Panc1 (cell line): ENCODE measurements around the gene R3HDML. TPM values are rescaled to one million over a fixed set of nuclear protein-coding genes. Genes with fewer than 3 reads are reported as not detected.

Source experiments
- ATAC-seq: fragments of 200-7000 bp; cut with Tn5 transposase; 2 replicates; pipeline ENCODE4 v1.9.1; 2020; ENCODE audit warnings: mild to moderate bottlenecking, moderate library complexity
- BruUV-seq: library from RNA; stranded (reverse); fragments of 400-500 nt; replicated peaks from 2 replicates; lab custom pipeline; 2021; lab: Mats Ljungman, UMichigan
- CTCF ChIA-PET: fragments of 300-600 bp; sonication (Branson Sonifier 250); formaldehyde crosslinking; loops from one replicate; lab custom pipeline; 2022; ENCODE audit warnings: antibody characterized with exemption; lab: Charles Lee
- POLR2A ChIA-PET: fragments of 300-600 bp; sonication (Branson Sonifier 250); formaldehyde crosslinking; loops from one replicate; lab custom pipeline; 2022; ENCODE audit warnings: antibody characterized with exemption; lab: Charles Lee
- DNase-seq: peaks from one replicate; pipeline ENCODE4 v3.0.0-alpha.2; 2010; ENCODE audit warnings: low read depth, low spot score
- H3K27ac ChIP-seq: 2 replicates; pipeline ENCODE4 v1.5.1; 2011; ENCODE audit warnings: mild to moderate bottlenecking, low read length, inconsistent platforms
- H3K27me3 ChIP-seq: fragments of 200-500 bp; sonication (Bioruptor generic); 2 replicates; pipeline ENCODE4 v1.6.0; 2014; ENCODE audit warnings: low read length, inconsistent platforms; ENCODE audit not compliant: control insufficient read depth, insufficient read depth
- H3K36me3 ChIP-seq: fragments of 200-500 bp; sonication (Bioruptor generic); 2 replicates; pipeline ENCODE4 v1.5.1; 2014; ENCODE audit warnings: inconsistent platforms, mild to moderate bottlenecking, low read length, moderate library complexity; ENCODE audit not compliant: control insufficient read depth, insufficient read depth
- H3K4me1 ChIP-seq: 2 replicates; pipeline ENCODE4 v1.5.1; 2011; ENCODE audit warnings: inconsistent platforms, mild to moderate bottlenecking, low read length, moderate library complexity; ENCODE audit not compliant: control insufficient read depth, insufficient read depth
- H3K4me3 ChIP-seq, 2 experiments: 2 replicates each; pipeline ENCODE4 v1.5.1; 2011 to 2012; ENCODE audit warnings: low read depth in 2 of 2, low read length in 2 of 2, mild to moderate bottlenecking in 2 of 2, inconsistent platforms in 1 of 2, moderate library complexity in 1 of 2
- H3K9me3 ChIP-seq: fragments of 200-500 bp; sonication (Bioruptor generic); 2 replicates; pipeline ENCODE4 v1.5.1; 2014; ENCODE audit warnings: low read depth, mild to moderate bottlenecking, inconsistent platforms, low read length, moderate library complexity; ENCODE audit not compliant: control insufficient read depth, insufficient read depth
- POLR2AphosphoS5 ChIP-seq: IDR thresholded peaks from 2 replicates; pipeline ENCODE4 v1.6.1; 2012; ENCODE audit warnings: mild to moderate bottlenecking, low read depth, low read length, moderate library complexity
- SIN3A ChIP-seq: IDR thresholded peaks from 2 replicates; pipeline ENCODE4 v1.6.1; 2012; ENCODE audit warnings: low read depth, mild to moderate bottlenecking, low read length, moderate library complexity, borderline replicate concordance; ENCODE audit not compliant: insufficient read depth
- TCF7L2 ChIP-seq: IDR thresholded peaks from 2 replicates; pipeline ENCODE4 v1.6.1; 2011; ENCODE audit warnings: mild to moderate bottlenecking, low read depth, low read length, inconsistent platforms
- in situ Hi-C: cut with HindIII; loops from 2 replicates; pipeline ENCODE4 v1.10.0; 2016; ENCODE audit warnings: low sequenced_read_pairs, low pct_unique_long_range_greater_than_20kb
- intact Hi-C: fragments of 100-400 bp; cut with micrococcal nuclease; formaldehyde crosslinking; loops from one replicate; pipeline ENCODE4 v1.10.0; 2022; ENCODE audit not compliant: unreplicated experiment
- total RNA-seq: library from RNA; stranded (reverse); gene quantifications from one replicate; pipeline ENCODE4 v1.2.1, GENCODE V29; 2021; ENCODE audit not compliant: unreplicated experiment
- TF ChIP-seq, protein P1 (sequence below): fragments of 450-650 bp; IDR thresholded peaks from 2 replicates; pipeline ENCODE4 v1.5.1; 2017; ENCODE audit warnings: mild to moderate bottlenecking
- TF ChIP-seq, protein P2 (sequence below), 2 experiments: IDR thresholded peaks; 2 replicates each; pipeline ENCODE4 v1.6.1; 2011 to 2012; ENCODE audit warnings: low read depth in 2 of 2, control low read depth in 1 of 2, low read length in 1 of 2, mild to moderate bottlenecking in 1 of 2, moderate library complexity in 1 of 2; ENCODE audit not compliant: insufficient read depth in 1 of 2

R3HDML gene
- total RNA-seq, 1 experiment from 2014 or later = not detected

DNA sequence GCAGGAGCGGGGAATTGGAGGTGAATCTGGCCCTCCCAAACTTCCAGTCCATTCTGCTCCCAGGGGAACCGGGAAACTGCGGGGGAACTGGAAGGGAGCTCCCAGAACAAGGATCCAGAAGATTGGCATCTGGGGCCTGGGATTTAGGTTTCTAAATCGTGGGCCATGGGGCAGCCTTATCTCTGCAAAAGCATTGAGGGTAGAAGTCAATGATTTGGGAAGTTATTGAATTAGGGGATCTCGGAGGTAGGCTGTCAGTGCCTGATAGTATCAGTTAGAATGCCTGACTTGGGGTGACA, 63.8 kb downstream of the R3HDML start:
- CTCF ChIA-PET = no interaction called here
- no peak for ATAC-seq
- no peaks in the 10 kb centered on the region for H3K4me1 ChIP-seq

More for the DNA sequence above, 63.8 kb downstream of the R3HDML start:
- no TSS peak for BruUV-seq
- Histone ChIP-seq H3K36me3 (no peaks in the 10 kb centered on the region), H3K9me3 (no peaks in the 10 kb centered on the region), H3K4me3 (no peak overlapping the region), H3K27me3 (peaks cover 3% of the 10 kb centered on the region), H3K27ac (no peak overlapping the region)
- intact Hi-C loops (no loop called here), in situ Hi-C loops (no loop called here)
- DNase-seq = no peak
- TF ChIP-seq, protein P1, sequence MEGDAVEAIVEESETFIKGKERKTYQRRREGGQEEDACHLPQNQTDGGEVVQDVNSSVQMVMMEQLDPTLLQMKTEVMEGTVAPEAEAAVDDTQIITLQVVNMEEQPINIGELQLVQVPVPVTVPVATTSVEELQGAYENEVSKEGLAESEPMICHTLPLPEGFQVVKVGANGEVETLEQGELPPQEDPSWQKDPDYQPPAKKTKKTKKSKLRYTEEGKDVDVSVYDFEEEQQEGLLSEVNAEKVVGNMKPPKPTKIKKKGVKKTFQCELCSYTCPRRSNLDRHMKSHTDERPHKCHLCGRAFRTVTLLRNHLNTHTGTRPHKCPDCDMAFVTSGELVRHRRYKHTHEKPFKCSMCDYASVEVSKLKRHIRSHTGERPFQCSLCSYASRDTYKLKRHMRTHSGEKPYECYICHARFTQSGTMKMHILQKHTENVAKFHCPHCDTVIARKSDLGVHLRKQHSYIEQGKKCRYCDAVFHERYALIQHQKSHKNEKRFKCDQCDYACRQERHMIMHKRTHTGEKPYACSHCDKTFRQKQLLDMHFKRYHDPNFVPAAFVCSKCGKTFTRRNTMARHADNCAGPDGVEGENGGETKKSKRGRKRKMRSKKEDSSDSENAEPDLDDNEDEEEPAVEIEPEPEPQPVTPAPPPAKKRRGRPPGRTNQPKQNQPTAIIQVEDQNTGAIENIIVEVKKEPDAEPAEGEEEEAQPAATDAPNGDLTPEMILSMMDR = no peak
- TF ChIP-seq, protein P2, sequence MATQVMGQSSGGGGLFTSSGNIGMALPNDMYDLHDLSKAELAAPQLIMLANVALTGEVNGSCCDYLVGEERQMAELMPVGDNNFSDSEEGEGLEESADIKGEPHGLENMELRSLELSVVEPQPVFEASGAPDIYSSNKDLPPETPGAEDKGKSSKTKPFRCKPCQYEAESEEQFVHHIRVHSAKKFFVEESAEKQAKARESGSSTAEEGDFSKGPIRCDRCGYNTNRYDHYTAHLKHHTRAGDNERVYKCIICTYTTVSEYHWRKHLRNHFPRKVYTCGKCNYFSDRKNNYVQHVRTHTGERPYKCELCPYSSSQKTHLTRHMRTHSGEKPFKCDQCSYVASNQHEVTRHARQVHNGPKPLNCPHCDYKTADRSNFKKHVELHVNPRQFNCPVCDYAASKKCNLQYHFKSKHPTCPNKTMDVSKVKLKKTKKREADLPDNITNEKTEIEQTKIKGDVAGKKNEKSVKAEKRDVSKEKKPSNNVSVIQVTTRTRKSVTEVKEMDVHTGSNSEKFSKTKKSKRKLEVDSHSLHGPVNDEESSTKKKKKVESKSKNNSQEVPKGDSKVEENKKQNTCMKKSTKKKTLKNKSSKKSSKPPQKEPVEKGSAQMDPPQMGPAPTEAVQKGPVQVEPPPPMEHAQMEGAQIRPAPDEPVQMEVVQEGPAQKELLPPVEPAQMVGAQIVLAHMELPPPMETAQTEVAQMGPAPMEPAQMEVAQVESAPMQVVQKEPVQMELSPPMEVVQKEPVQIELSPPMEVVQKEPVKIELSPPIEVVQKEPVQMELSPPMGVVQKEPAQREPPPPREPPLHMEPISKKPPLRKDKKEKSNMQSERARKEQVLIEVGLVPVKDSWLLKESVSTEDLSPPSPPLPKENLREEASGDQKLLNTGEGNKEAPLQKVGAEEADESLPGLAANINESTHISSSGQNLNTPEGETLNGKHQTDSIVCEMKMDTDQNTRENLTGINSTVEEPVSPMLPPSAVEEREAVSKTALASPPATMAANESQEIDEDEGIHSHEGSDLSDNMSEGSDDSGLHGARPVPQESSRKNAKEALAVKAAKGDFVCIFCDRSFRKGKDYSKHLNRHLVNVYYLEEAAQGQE (IDR thresholded peaks at IDR 0.05; ENCODE audit: insufficient read depth in 1 of 2, low read depth in 2 of 2, low read length in 1 of 2) = no peak
- TF ChIP-seq SIN3A = no peak
- no peak for TF ChIP-seq TCF7L2
- TF ChIP-seq POLR2AphosphoS5 = no peak
- POLR2A ChIA-PET = no interaction called here

Other genes with a start within 250 kb of the R3HDML start
- 0.49 TPM for gene JPH2, start 149.9 kb upstream of the R3HDML start, total RNA-seq
- gene OSER1, start 126.3 kb upstream of the R3HDML start, total RNA-seq = 37.8 TPM
- not detected for gene GDAP1L1, start 89.7 kb upstream of the R3HDML start, total RNA-seq
- 10.5 TPM for gene FITM2, start 25.8 kb upstream of the R3HDML start, total RNA-seq
- 0.28 TPM for gene HNF4A, start 18.7 kb downstream of the R3HDML start, total RNA-seq
- 37.4 TPM for gene TTPAL, start 138.8 kb downstream of the R3HDML start, total RNA-seq
- 76.4 TPM for gene SERINC3, start 185.0 kb downstream of the R3HDML start, total RNA-seq
- 66.3 TPM for gene PKIG, start 245.5 kb downstream of the R3HDML start, total RNA-seq